ENCODE results near the gene AMY1A.
"Not testable (repeated sequence)": the region's sequence is repeated elsewhere in the genome, so short reads cannot be mapped to it uniquely, and the experiment has no call there.

AMY1A gene

DNA sequence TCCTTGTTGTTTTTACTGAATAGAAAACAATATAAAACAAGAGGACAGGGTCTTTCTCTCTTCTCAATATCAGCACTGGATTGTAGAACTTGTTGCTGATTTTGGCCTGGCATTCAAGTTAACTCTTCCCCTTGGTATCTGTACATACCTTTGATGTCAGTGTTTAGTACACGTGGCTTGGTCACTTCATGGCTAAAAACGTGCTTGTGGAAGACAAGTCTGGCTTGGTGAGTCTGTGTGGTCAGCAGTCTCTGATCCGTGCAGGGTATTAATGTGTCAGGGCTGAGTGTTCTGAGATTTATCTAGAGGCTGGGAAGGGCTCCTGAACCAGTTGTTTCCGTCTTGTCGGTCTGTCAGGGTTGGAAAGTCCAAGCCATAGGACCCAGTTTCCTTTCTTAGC lies at the start of gene AMY1A:
AMY1A (plus strand) TSS at position 301 of the 400 bp plus-strand sequence. CDS start 571 bp downstream, outside the sequence.
- DNase-seq (ENCODE audit: low read depth), result not testable (repeated sequence)

DNA sequence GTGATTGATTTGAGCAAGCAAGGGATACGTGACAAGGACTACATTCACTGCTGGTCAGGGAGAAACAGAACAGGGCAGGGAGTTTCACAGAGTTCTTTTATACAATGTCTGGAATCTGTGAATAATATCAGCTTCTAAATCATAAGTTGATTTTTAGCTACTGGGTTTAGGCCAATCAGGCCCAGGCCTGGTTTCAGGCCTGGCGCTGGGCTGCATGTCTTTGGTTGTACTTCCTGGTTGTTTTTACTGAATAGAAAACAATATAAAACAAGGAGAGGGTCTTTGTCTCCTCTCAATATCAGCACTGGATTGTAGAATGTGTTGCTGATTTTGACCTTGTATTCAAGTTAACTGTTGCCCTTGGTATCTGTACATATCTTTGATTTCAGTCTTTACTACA lies 39.2 kb upstream of the AMY1A start:
- DNase-seq (ENCODE audit: low read depth), result no peak

DNA sequence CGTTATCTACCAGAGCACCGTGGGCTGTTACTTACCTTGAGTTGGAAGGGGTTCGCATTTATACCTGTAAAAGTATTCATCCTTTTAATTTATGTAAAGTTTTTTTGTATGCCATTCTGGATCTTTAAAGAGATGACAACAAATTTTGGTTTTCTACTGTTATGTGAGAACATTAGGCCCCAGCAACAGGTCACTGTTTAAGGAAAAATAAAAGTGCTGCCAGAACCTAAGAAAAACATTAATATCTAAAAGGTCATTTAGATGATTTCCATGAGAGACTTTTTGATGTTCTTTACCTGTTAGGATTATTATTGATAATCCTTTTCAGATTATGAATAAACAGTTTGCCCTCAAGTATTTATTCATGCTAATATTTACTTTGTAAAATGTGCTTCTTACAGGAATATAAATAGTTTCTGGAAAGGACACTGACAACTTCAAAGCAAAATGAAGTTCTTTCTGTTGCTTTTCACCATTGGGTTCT lies 38.5 kb upstream of the AMY1A start, which contains the start of gene AMY2A:
AMY2A (plus strand) TSS at position 434 of the 484 bp plus-strand sequence; CDS start at position 448, 14 bp downstream.
- not testable (repeated sequence) for DNase-seq (ENCODE audit: low read depth)

DNA sequence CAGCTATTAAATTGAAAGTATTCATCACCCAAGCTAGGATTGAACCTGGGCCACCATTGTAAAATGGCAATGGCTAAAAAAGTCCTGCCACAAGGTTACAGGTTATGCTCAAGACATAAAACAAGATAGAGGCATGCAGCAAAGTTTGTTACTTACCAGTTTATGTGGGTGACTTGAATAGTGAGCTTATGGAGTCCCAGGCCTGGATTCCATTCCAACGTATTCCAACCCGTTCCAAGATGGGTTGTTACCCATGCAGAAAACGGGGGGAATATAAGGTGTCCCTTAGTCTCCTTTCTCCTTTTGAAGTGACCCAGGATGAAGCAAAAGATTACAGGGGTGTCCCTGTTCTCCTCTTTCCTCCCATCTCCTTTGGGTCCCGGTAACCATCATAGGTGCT lies 28.1 kb upstream of the AMY1A start:
- DNase-seq (ENCODE audit: low read depth), result not testable (repeated sequence)

DNA sequence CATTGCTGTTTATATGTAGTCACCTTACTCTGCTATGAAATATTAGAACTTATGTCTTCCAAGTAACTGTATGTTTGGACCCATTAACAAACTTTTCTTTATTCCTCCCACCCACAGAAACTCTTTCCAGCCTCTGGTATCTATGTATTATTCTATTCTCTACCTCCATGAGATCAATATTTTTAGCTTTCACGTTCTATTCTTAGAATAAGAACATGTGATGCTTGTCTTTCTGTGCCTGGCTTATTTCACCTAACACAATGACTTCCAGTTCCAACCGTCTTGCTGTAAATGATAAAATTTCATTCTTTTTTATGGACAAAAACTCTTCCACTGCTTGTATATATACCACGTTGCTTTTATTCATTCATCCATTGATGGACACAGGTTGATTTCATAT lies 14.4 kb upstream of the AMY1A start:
- DNase-seq (ENCODE audit: low read depth), result not testable (repeated sequence)

DNA sequence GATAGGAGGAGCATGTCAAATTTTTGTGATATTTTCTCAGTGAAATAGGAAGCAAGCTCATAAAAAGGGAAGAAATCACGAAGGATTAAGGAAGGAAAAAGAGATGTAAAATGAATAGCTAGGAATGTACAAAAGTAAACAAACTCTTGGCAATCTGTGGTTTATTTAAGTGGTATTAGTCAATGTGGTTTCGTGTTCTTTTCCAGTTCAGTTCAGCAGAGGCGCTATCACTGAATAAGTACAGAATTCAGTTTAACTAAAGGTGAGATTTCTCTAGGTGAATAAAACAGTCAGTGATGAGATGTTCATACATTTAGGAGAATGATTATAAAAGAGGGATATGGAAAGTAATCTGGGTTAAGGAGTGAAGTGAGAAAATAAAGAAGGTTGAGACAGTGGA lies 11.7 kb upstream of the AMY1A start:
- not testable (repeated sequence) for DNase-seq (ENCODE audit: low read depth)

DNA sequence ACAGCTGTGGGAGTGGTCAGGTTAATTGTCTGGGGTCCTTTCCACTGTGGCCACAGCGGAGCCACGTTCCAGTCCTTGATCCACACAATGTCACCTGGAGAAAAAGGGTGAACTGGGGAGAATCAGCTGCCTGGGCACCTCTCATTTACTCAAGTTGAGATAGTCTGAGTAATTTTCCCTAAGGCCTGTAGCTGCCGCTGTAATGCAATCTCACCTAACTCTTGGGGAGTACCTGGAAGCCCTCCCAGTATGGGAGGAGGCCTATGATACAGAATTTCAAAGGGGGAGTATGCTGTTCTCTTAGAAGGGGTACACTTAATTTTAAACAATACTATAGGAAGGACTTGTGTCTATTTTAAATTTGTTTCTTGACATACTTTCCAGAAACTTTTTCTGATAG lies 5.3 kb upstream of the AMY1A start:
- not testable (repeated sequence) for DNase-seq (ENCODE audit: low read depth)

DNA sequence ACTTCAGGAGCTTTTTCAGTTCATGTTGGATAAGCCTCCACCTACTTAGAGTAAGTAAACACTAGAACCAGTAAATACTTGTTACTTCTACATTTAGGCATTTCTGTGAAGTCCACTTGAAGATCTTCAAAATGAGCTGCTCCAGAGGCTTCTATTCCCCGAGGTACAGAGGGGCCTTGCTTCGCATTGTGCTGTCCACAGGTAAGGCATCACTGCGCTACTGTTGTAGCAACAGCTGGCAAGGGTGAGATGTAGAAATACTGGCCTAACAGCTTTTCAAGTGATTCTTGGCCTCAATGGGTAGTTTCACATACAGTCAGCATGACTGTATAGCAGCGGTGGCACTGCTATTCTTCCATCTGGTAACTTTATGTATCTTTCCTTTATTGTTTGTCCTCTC lies 4.7 kb upstream of the AMY1A start:
- DNase-seq (ENCODE audit: low read depth), result not testable (repeated sequence)

DNA sequence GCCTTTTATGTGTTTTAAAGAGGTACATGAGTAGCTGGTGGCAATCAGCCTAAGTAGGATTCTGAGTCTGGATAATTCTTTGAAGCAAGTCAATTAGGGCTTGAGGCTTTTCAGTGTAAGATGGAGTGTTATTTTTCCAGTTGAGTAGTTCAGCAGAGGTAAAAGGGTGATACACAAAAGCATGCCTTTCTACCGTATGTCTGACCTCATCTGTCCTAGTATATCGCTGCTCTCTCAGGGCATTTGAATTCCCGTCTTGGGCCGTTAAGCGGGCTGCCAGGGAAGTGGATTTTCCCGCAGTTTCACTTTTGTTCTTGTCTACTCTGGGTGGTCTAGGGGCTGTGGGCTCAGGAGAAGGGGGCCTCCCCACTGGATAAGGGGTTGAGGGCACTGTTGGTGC lies 1.4 kb upstream of the AMY1A start:
- not testable (repeated sequence) for DNase-seq (ENCODE audit: low read depth)

DNA sequence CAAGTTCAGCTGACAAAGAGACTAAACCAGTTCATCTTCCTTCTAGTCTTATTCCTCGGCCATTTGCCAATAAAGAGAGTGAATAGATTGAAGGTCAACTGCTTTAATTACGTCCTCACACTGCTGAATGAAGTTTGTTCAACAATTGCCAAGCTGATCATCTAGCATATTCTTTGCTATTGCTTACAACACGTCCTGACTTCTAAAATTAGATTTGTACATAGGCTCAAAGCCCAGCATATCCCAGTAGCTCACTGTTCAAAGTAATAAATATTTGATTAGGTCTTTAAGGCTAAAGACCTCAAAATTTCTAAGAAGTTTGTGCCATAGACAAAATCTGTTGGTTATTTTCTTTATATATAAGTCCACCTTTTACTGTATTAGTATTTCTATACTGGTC lies 20.8 kb downstream of the AMY1A start:
- DNase-seq (ENCODE audit: low read depth), result not testable (repeated sequence)

DNA sequence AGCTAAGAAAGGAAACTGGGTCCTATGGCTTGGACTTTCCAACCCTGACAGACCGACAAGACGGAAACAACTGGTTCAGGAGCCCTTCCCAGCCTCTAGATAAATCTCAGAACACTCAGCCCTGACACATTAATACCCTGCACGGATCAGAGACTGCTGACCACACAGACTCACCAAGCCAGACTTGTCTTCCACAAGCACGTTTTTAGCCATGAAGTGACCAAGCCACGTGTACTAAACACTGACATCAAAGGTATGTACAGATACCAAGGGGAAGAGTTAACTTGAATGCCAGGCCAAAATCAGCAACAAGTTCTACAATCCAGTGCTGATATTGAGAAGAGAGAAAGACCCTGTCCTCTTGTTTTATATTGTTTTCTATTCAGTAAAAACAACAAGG lies 40.5 kb downstream of the AMY1A start, which contains the start of gene AMY1B:
AMY1B (minus strand) TSS at position 101 of the 400 bp plus-strand sequence. CDS start 571 bp downstream, outside the sequence.
- DNase-seq (ENCODE audit: low read depth), result not testable (repeated sequence)

DNA sequence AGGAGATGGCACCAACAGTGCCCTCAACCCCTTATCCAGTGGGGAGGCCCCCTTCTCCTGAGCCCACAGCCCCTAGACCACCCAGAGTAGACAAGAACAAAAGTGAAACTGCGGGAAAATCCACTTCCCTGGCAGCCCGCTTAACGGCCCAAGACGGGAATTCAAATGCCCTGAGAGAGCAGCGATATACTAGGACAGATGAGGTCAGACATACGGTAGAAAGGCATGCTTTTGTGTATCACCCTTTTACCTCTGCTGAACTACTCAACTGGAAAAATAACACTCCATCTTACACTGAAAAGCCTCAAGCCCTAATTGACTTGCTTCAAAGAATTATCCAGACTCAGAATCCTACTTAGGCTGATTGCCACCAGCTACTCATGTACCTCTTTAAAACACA lies 41.9 kb downstream of the AMY1A start:
- DNase-seq (ENCODE audit: low read depth), result not testable (repeated sequence)

DNA sequence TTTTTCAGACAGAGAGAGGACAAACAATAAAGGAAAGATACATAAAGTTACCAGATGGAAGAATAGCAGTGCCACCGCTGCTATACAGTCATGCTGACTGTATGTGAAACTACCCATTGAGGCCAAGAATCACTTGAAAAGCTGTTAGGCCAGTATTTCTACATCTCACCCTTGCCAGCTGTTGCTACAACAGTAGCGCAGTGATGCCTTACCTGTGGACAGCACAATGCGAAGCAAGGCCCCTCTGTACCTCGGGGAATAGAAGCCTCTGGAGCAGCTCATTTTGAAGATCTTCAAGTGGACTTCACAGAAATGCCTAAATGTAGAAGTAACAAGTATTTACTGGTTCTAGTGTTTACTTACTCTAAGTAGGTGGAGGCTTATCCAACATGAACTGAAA lies 45.1 kb downstream of the AMY1A start:
- DNase-seq (ENCODE audit: low read depth), result not testable (repeated sequence)

DNA sequence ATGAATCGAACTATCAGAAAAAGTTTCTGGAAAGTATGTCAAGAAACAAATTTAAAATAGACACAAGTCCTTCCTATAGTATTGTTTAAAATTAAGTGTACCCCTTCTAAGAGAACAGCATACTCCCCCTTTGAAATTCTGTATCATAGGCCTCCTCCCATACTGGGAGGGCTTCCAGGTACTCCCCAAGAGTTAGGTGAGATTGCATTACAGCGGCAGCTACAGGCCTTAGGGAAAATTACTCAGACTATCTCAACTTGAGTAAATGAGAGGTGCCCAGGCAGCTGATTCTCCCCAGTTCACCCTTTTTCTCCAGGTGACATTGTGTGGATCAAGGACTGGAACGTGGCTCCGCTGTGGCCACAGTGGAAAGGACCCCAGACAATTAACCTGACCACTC lies 45.7 kb downstream of the AMY1A start:
- not testable (repeated sequence) for DNase-seq (ENCODE audit: low read depth)

DNA sequence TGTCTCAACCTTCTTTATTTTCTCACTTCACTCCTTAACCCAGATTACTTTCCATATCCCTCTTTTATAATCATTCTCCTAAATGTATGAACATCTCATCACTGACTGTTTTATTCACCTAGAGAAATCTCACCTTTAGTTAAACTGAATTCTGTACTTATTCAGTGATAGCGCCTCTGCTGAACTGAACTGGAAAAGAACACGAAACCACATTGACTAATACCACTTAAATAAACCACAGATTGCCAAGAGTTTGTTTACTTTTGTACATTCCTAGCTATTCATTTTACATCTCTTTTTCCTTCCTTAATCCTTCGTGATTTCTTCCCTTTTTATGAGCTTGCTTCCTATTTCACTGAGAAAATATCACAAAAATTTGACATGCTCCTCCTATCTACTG lies 52.1 kb downstream of the AMY1A start:
- not testable (repeated sequence) for DNase-seq (ENCODE audit: low read depth)

DNA sequence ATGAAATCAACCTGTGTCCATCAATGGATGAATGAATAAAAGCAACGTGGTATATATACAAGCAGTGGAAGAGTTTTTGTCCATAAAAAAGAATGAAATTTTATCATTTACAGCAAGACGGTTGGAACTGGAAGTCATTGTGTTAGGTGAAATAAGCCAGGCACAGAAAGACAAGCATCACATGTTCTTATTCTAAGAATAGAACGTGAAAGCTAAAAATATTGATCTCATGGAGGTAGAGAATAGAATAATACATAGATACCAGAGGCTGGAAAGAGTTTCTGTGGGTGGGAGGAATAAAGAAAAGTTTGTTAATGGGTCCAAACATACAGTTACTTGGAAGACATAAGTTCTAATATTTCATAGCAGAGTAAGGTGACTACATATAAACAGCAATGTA lies 54.8 kb downstream of the AMY1A start:
- DNase-seq (ENCODE audit: low read depth), result not testable (repeated sequence)

All from GM04504 (cell line).